H1 (cell line): ENCODE measurements around the gene C1QL1. TPM values are rescaled to one million over a fixed set of nuclear protein-coding genes. Genes with fewer than 3 reads are reported as not detected.

Experiments used
- CTBP2 ChIP-seq: IDR thresholded peaks from 2 replicates; pipeline ENCODE4 v1.7.0; 2011; ENCODE audit warnings: borderline replicate concordance, mild to moderate bottlenecking, moderate library complexity, mixed read lengths, low read length; ENCODE audit not compliant: insufficient read depth, insufficient read length
- SAP30 ChIP-seq: fragments of 300-600 bp; sonication (generic); IDR thresholded peaks from 2 replicates; pipeline ENCODE4 v1.7.1; 2012; ENCODE audit warnings: low read length, moderate library complexity, mild to moderate bottlenecking, inconsistent platforms; ENCODE audit not compliant: insufficient read depth, insufficient replicate concordance
- SUZ12 ChIP-seq: fragments of 200-600 bp; sonication (generic); IDR thresholded peaks from 2 replicates; pipeline ENCODE4 v1.6.1; 2012; ENCODE audit warnings: mild to moderate bottlenecking, inconsistent platforms, low read length, moderate library complexity, mixed read lengths
- TBP ChIP-seq: IDR thresholded peaks from 2 replicates; pipeline ENCODE4 v1.6.1; 2011; ENCODE audit warnings: low read depth, low read length, improper control_type of control experiment
- YY1 ChIP-seq: IDR thresholded peaks from 2 replicates; pipeline ENCODE4 v1.6.1; 2011; ENCODE audit warnings: low read depth, mild to moderate bottlenecking, low read length
- polyA plus RNA-seq, 7 experiments: library from polyadenylated mRNA; depleted of rRNA in 3 of 7; stranded (reverse) in 5 of 7; unstranded in 2 of 7; fragments of >200 nt in 5 of 7; fragments of 200-250 nt in 2 of 7; gene quantifications; 1 replicate in 5 of 7; 2 replicates in 1 of 7; 4 replicates in 1 of 7; pipeline versions ENCODE4 v1.2.1 to v1.2.3, GENCODE V29; 2011 to 2013; ENCODE audit warnings: missing spikeins in 2 of 7, mixed read lengths in 2 of 7
- total RNA-seq: library from RNA; stranded (reverse); fragmentation: NEBNext Ultra II Directional; extraction: Animal tissue kit (Norgen Biotek cat#: 25700); gene quantifications from 2 replicates; pipeline ENCODE4 v1.2.1, GENCODE V29; 2021
- TF ChIP-seq, protein P1 (sequence below): fragments of 300-600 bp; sonication (generic); IDR thresholded peaks from 2 replicates; pipeline ENCODE4 v1.7.1; 2012; ENCODE audit warnings: low read length, moderate library complexity, mild to moderate bottlenecking, inconsistent platforms; ENCODE audit not compliant: insufficient replicate concordance

The C1QL1 gene
- total and polyA plus RNA-seq, 2 of the 8 experiments (the other 6 are each of a cell fraction or from before 2014, with no cell fraction given) = 7.6 to 10.5 TPM

DNA sequence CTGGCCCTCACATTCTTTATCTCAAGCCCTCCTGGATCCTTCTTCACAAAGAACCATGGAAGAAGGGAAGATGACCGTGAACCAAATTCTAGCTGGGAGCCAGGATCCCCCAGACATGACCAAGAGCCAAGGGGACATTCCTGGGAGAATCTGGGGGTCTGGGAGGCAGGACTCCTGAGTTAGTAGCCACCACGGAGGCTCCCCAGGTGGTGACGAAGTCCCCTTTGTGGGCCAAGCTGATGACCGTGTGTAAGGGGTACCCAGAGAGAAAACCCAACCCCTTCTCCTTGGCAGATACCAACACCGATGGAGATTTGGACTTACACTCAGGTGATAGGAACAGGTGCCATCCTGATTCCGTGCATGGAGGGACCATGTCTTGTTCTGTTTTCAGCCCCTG is 46.0 kb downstream of the C1QL1 start (continued):
- TF ChIP-seq CTBP2 (no peak), SAP30 (no peak), YY1 (no peak), SUZ12 (no peak), TBP (no peak)
- TF ChIP-seq, protein P1, sequence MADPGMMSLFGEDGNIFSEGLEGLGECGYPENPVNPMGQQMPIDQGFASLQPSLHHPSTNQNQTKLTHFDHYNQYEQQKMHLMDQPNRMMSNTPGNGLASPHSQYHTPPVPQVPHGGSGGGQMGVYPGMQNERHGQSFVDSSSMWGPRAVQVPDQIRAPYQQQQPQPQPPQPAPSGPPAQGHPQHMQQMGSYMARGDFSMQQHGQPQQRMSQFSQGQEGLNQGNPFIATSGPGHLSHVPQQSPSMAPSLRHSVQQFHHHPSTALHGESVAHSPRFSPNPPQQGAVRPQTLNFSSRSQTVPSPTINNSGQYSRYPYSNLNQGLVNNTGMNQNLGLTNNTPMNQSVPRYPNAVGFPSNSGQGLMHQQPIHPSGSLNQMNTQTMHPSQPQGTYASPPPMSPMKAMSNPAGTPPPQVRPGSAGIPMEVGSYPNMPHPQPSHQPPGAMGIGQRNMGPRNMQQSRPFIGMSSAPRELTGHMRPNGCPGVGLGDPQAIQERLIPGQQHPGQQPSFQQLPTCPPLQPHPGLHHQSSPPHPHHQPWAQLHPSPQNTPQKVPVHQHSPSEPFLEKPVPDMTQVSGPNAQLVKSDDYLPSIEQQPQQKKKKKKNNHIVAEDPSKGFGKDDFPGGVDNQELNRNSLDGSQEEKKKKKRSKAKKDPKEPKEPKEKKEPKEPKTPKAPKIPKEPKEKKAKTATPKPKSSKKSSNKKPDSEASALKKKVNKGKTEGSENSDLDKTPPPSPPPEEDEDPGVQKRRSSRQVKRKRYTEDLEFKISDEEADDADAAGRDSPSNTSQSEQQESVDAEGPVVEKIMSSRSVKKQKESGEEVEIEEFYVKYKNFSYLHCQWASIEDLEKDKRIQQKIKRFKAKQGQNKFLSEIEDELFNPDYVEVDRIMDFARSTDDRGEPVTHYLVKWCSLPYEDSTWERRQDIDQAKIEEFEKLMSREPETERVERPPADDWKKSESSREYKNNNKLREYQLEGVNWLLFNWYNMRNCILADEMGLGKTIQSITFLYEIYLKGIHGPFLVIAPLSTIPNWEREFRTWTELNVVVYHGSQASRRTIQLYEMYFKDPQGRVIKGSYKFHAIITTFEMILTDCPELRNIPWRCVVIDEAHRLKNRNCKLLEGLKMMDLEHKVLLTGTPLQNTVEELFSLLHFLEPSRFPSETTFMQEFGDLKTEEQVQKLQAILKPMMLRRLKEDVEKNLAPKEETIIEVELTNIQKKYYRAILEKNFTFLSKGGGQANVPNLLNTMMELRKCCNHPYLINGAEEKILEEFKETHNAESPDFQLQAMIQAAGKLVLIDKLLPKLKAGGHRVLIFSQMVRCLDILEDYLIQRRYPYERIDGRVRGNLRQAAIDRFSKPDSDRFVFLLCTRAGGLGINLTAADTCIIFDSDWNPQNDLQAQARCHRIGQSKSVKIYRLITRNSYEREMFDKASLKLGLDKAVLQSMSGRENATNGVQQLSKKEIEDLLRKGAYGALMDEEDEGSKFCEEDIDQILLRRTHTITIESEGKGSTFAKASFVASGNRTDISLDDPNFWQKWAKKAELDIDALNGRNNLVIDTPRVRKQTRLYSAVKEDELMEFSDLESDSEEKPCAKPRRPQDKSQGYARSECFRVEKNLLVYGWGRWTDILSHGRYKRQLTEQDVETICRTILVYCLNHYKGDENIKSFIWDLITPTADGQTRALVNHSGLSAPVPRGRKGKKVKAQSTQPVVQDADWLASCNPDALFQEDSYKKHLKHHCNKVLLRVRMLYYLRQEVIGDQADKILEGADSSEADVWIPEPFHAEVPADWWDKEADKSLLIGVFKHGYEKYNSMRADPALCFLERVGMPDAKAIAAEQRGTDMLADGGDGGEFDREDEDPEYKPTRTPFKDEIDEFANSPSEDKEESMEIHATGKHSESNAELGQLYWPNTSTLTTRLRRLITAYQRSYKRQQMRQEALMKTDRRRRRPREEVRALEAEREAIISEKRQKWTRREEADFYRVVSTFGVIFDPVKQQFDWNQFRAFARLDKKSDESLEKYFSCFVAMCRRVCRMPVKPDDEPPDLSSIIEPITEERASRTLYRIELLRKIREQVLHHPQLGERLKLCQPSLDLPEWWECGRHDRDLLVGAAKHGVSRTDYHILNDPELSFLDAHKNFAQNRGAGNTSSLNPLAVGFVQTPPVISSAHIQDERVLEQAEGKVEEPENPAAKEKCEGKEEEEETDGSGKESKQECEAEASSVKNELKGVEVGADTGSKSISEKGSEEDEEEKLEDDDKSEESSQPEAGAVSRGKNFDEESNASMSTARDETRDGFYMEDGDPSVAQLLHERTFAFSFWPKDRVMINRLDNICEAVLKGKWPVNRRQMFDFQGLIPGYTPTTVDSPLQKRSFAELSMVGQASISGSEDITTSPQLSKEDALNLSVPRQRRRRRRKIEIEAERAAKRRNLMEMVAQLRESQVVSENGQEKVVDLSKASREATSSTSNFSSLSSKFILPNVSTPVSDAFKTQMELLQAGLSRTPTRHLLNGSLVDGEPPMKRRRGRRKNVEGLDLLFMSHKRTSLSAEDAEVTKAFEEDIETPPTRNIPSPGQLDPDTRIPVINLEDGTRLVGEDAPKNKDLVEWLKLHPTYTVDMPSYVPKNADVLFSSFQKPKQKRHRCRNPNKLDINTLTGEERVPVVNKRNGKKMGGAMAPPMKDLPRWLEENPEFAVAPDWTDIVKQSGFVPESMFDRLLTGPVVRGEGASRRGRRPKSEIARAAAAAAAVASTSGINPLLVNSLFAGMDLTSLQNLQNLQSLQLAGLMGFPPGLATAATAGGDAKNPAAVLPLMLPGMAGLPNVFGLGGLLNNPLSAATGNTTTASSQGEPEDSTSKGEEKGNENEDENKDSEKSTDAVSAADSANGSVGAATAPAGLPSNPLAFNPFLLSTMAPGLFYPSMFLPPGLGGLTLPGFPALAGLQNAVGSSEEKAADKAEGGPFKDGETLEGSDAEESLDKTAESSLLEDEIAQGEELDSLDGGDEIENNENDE = no peak
